HepG2 (cell line): ENCODE results near the gene CAST. TPM values are rescaled to one million over a fixed set of nuclear protein-coding genes. Genes with fewer than 3 reads are reported as not detected.

Experiments used
- ATAC-seq: fragments of 200-7000 bp; cut with Tn5 transposase; 3 replicates; pipeline ENCODE4 v1.9.1; 2020; ENCODE audit warnings: mild to moderate bottlenecking, moderate library complexity
- BruUV-seq: library from RNA; stranded (reverse); fragments of 400-500 nt; replicated peaks from 2 replicates; lab custom pipeline; 2021; lab: Mats Ljungman, UMichigan
- CTCF ChIA-PET: fragments of 300-600 bp; formaldehyde crosslinking; extraction: SDS; loops from one replicate; lab custom pipeline; 2021; ENCODE audit warnings: low total read pairs, inconsistent platforms, low intra/inter-chr PET ratio; lab: Yijun Ruan, JAX
- POLR2A ChIA-PET: fragments of 350-600 bp; sonication (Branson Sonifier 250); formaldehyde crosslinking; loops from one replicate; lab custom pipeline; 2020; ENCODE audit warnings: antibody characterized with exemption, inconsistent platforms; lab: Yijun Ruan, JAX
- DNase-seq: peaks from one replicate; pipeline ENCODE4 v3.0.0-alpha.2; 2015; ENCODE audit warnings: low spot score
- FAIRE-seq: peaks from 3 replicates; lab custom pipeline; 2011; peaks lifted over from hg19 to GRCh38; lab: Jason Lieb, UNC
- H2AFZ ChIP-seq: one replicate; pipeline ENCODE4 v1.6.1; 2011; ENCODE audit warnings: low read length, inconsistent platforms
- H3K27ac ChIP-seq: fragments of 300-600 bp; 3 replicates; pipeline ENCODE4 v1.8.0; 2011; ENCODE audit warnings: mixed run types, mild to moderate bottlenecking, mixed read lengths, low read length, inconsistent platforms; ENCODE audit not compliant: insufficient read depth; ENCODE audit errors: extremely low read length
- H3K27me3 ChIP-seq, 2 experiments: fragments of 200-600 bp in 1 of 2; 2 replicates in 1 of 2; 3 replicates in 1 of 2; pipeline versions ENCODE4 v1.6.0 to v1.8.0; 2011; ENCODE audit warnings: low read length in 2 of 2, mild to moderate bottlenecking in 2 of 2, moderate library complexity in 2 of 2, inconsistent platforms in 1 of 2; ENCODE audit not compliant: insufficient read depth in 2 of 2, control insufficient read depth in 1 of 2
- H3K36me3 ChIP-seq, 2 experiments: fragments of 200-600 bp in 1 of 2; replicated peaks in 1 of 2; 2 replicates in 1 of 2; 3 replicates in 1 of 2; pipeline versions ENCODE4 v1.5.1 to v1.8.0; 2011; ENCODE audit warnings: low read length in 2 of 2, inconsistent platforms in 1 of 2; ENCODE audit not compliant: insufficient read depth in 2 of 2, control insufficient read depth in 1 of 2
- H3K4me1 ChIP-seq: 2 replicates; pipeline ENCODE4 v1.5.1; 2012; ENCODE audit warnings: low read length, inconsistent platforms; ENCODE audit not compliant: insufficient read depth
- H3K4me2 ChIP-seq: 2 replicates; pipeline ENCODE4 v1.6.0; 2011; ENCODE audit warnings: low read depth, low read length, inconsistent platforms
- H3K4me3 ChIP-seq, 3 experiments: fragments of 200-600 bp in 1 of 3; sonication (generic), shearing (Covaris generic) in 1 of 3; replicated peaks in 1 of 3; 2 replicates each; pipeline ENCODE4 v1.5.1; 2011 to 2016; ENCODE audit warnings: low read length in 3 of 3, inconsistent platforms in 2 of 3, low read depth in 2 of 3, mild to moderate bottlenecking in 2 of 3, control low read depth in 1 of 3, mixed read lengths in 1 of 3; ENCODE audit not compliant: insufficient read depth in 1 of 3
- H3K79me2 ChIP-seq: one replicate; pipeline ENCODE4 v1.6.1; 2011; ENCODE audit warnings: low read length, inconsistent platforms; ENCODE audit not compliant: insufficient read depth
- H3K9ac ChIP-seq: 2 replicates; pipeline ENCODE4 v1.6.0; 2011; ENCODE audit warnings: mild to moderate bottlenecking, low read depth, low read length, inconsistent platforms; ENCODE audit not compliant: insufficient read depth
- H3K9me3 ChIP-seq: 2 replicates; pipeline ENCODE4 v1.5.1; 2012; ENCODE audit warnings: mild to moderate bottlenecking, low read length
- H4K20me1 ChIP-seq: 2 replicates; pipeline ENCODE4 v1.6.0; 2011; ENCODE audit warnings: inconsistent platforms, mild to moderate bottlenecking, low read length, moderate library complexity; ENCODE audit not compliant: insufficient read depth
- HES4 ChIP-seq: sonication (generic); formaldehyde crosslinking; IDR thresholded peaks from 2 replicates; pipeline ENCODE4 v1.9.0; 2021; ENCODE audit warnings: mild to moderate bottlenecking, missing genetic modification reagents, borderline replicate concordance
- HMGXB4 ChIP-seq, 2 experiments: sonication (generic) in 1 of 2; formaldehyde crosslinking in 1 of 2; IDR thresholded peaks; 2 replicates each; pipeline versions ENCODE4 v1.4.0 to v1.6.1; 2018 to 2020; ENCODE audit warnings: missing genetic modification reagents in 2 of 2, borderline replicate concordance in 1 of 2, low read depth in 1 of 2, mild to moderate bottlenecking in 1 of 2, missing biosample characterization in 1 of 2
- KLF9 ChIP-seq: IDR thresholded peaks from 2 replicates; pipeline ENCODE4 v1.6.1; 2016; ENCODE audit warnings: low read depth
- PPARG ChIP-seq: conservative IDR thresholded peaks from 2 replicates; pipeline ENCODE4 v1.6.1; 2016; ENCODE audit warnings: missing biosample characterization, missing genetic modification reagents
- RFXAP ChIP-seq: sonication (generic); formaldehyde crosslinking; IDR thresholded peaks from 2 replicates; pipeline ENCODE4 v1.4.0; 2020; ENCODE audit warnings: missing genetic modification reagents, borderline replicate concordance
- SALL1 ChIP-seq: sonication (generic); formaldehyde crosslinking; IDR thresholded peaks from 2 replicates; pipeline ENCODE4 v1.8.0; 2022; ENCODE audit warnings: mild to moderate bottlenecking, missing genetic modification reagents
- SUZ12 ChIP-seq: fragments of 150-350 bp; IDR thresholded peaks from 2 replicates; pipeline ENCODE4 v1.6.1; 2014; ENCODE audit warnings: low read depth, low read length
- ZBTB20 ChIP-seq: sonication (generic); formaldehyde crosslinking; IDR thresholded peaks from 2 replicates; pipeline ENCODE4 v1.8.1; 2023; ENCODE audit warnings: missing genetic modification reagents, low read depth, mild to moderate bottlenecking, borderline replicate concordance
- ZBTB44 ChIP-seq: sonication (generic); formaldehyde crosslinking; IDR thresholded peaks from 2 replicates; pipeline ENCODE4 v1.4.0; 2020; ENCODE audit warnings: missing genetic modification reagents
- ZBTB8A ChIP-seq: sonication (generic); formaldehyde crosslinking; IDR thresholded peaks from 2 replicates; pipeline ENCODE4 v1.4.0; 2020; ENCODE audit warnings: mild to moderate bottlenecking, low read depth, missing genetic modification reagents, borderline replicate concordance
- ZNF331 ChIP-seq: sonication (generic); formaldehyde crosslinking; IDR thresholded peaks from 2 replicates; pipeline ENCODE4 v1.4.0; 2020; ENCODE audit warnings: missing genetic modification reagents
- ZNF790 ChIP-seq: sonication (generic); formaldehyde crosslinking; IDR thresholded peaks from 2 replicates; pipeline ENCODE4 v1.8.0; 2022; ENCODE audit warnings: missing genetic modification reagents, mild to moderate bottlenecking, borderline replicate concordance
- WGBS: methylation state at CpG from one replicate; pipeline ENCODE4 v1.1.6; 2017; ENCODE audit warnings: low lambda C conversion rate; 5-methylcytosine and 5-hydroxymethylcytosine counted together
- in situ Hi-C: cut with HindIII; loops from 2 replicates; pipeline ENCODE4 v1.10.0; 2017; ENCODE audit warnings: low pct_unique_long_range_greater_than_20kb; ENCODE audit not compliant: extremely low pct_ligation_motif_present
- intact Hi-C: fragments of 100-400 bp; cut with micrococcal nuclease; formaldehyde crosslinking; loops from one replicate; pipeline ENCODE4 v1.10.0; 2022; ENCODE audit not compliant: unreplicated experiment
- polyA plus RNA-seq, 8 experiments: library from polyadenylated mRNA; depleted of rRNA in 3 of 8; stranded (reverse) in 7 of 8; unstranded in 1 of 8; fragments of >200 nt; fragmentation: Illumina TruSeq in 4 of 8; extraction: Trizol in 4 of 8; gene quantifications; 2 replicates each; pipeline versions ENCODE4 v1.2.1 to v1.2.3, GENCODE V29; 2011 to 2016; ENCODE audit warnings: low read depth in 4 of 8, missing spikeins in 1 of 8, mixed read lengths in 1 of 8; ENCODE audit not compliant: insufficient read depth in 1 of 8
- total RNA-seq, 5 experiments: library from RNA; depleted of rRNA; stranded (reverse); fragments of >200 nt; fragmentation: Illumina TruSeq; extraction: Trizol; gene quantifications; 2 replicates each; pipeline ENCODE4 v1.2.3, GENCODE V29; 2016; ENCODE audit warnings: low read depth in 1 of 5
- TF ChIP-seq, protein P1 (sequence below): IDR thresholded peaks from 2 replicates; pipeline ENCODE4 v1.6.1; 2016; ENCODE audit warnings: missing genetic modification reagents, missing compliant biosample characterization
- TF ChIP-seq, protein P2 (sequence below): sonication (generic); formaldehyde crosslinking; IDR thresholded peaks from 2 replicates; pipeline ENCODE4 v1.4.0; 2020; ENCODE audit warnings: mild to moderate bottlenecking, low read depth, missing genetic modification reagents
- TF ChIP-seq, protein P3 (sequence below): sonication (generic); formaldehyde crosslinking; IDR thresholded peaks from 2 replicates; pipeline ENCODE4 v1.5.1; 2020; ENCODE audit warnings: mild to moderate bottlenecking, missing genetic modification reagents, moderate library complexity

CAST gene
- total and polyA plus RNA-seq, 2 of the 13 experiments (the other 11 are each of a cell fraction or from before 2014, with no cell fraction given), result 42.1 to 67.6 TPM

DNA sequence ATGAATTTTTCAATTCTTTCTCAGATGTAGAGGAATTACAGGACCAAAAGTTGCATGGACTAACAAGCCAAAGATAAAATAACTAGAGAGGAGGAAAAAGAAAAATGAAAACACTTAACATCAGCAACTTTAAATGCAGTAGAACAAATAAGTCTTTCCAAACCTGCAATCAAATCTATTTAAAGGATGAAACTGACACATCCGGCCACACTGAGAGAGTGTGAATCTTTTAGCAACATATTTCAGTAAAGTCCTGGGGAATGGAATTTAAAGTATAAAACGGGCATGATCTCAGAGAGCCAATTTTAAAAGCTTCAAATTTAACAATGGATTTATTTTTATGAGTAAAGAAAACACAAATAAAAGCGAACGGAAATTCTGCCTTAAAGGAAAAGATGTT, 17.1 kb downstream of the CAST start:
- no peak overlapping the region for H3K9ac ChIP-seq
- FAIRE-seq (no peak), ATAC-seq (no peak), DNase-seq (no peak)
- H3K4me1 ChIP-seq, result no peaks in the 10 kb centered on the region
- H2AFZ ChIP-seq, result no peak overlapping the region
- H3K9me3 ChIP-seq, result no peaks in the 10 kb centered on the region
- no peaks in the 10 kb centered on the region for H3K27me3 ChIP-seq
- H3K27ac ChIP-seq, result no peak overlapping the region
- H3K4me2 ChIP-seq, result no peak overlapping the region
- in situ Hi-C loops (no loop called here), intact Hi-C loops (no loop called here)
- H3K36me3 ChIP-seq, result no peaks in the 10 kb centered on the region; a peak in 1 of 5 replicates
- ChIA-PET POLR2A (no interaction called here), CTCF (no interaction called here)
- BruUV-seq, result no TSS peak
- H4K20me1 ChIP-seq, result no peaks in the 10 kb centered on the region
- 91% methylated on average over 4 of the region's 4 CpGs for WGBS
- no peaks in the 10 kb centered on the region for H3K79me2 ChIP-seq
- no peak overlapping the region for H3K4me3 ChIP-seq
- no peak for TF ChIP-seq ZBTB44 (CRISPR knock-in tag)
- TF ChIP-seq, protein P1, sequence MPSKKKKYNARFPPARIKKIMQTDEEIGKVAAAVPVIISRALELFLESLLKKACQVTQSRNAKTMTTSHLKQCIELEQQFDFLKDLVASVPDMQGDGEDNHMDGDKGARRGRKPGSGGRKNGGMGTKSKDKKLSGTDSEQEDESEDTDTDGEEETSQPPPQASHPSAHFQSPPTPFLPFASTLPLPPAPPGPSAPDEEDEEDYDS (CRISPR knock-in tag), result no peak
- no peak for TF ChIP-seq ZNF331
- TF ChIP-seq SUZ12, result no peak
- TF ChIP-seq HMGXB4 (CRISPR knock-in tag; IDR thresholded peaks at IDR 0.05; ENCODE audit: borderline replicate concordance in 1 of 2, low read depth in 1 of 2), result no peak
- TF ChIP-seq, protein P2, sequence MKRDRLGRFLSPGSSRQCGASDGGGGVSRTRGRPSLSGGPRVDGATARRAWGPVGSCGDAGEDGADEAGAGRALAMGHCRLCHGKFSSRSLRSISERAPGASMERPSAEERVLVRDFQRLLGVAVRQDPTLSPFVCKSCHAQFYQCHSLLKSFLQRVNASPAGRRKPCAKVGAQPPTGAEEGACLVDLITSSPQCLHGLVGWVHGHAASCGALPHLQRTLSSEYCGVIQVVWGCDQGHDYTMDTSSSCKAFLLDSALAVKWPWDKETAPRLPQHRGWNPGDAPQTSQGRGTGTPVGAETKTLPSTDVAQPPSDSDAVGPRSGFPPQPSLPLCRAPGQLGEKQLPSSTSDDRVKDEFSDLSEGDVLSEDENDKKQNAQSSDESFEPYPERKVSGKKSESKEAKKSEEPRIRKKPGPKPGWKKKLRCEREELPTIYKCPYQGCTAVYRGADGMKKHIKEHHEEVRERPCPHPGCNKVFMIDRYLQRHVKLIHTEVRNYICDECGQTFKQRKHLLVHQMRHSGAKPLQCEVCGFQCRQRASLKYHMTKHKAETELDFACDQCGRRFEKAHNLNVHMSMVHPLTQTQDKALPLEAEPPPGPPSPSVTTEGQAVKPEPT, result no peak
- no peak for TF ChIP-seq RFXAP (CRISPR knock-in tag)
- no peak for TF ChIP-seq ZBTB20 (CRISPR knock-in tag)
- no peak for TF ChIP-seq KLF9 (CRISPR knock-in tag)
- TF ChIP-seq HES4 (CRISPR knock-in tag), result no peak
- TF ChIP-seq, protein P3, sequence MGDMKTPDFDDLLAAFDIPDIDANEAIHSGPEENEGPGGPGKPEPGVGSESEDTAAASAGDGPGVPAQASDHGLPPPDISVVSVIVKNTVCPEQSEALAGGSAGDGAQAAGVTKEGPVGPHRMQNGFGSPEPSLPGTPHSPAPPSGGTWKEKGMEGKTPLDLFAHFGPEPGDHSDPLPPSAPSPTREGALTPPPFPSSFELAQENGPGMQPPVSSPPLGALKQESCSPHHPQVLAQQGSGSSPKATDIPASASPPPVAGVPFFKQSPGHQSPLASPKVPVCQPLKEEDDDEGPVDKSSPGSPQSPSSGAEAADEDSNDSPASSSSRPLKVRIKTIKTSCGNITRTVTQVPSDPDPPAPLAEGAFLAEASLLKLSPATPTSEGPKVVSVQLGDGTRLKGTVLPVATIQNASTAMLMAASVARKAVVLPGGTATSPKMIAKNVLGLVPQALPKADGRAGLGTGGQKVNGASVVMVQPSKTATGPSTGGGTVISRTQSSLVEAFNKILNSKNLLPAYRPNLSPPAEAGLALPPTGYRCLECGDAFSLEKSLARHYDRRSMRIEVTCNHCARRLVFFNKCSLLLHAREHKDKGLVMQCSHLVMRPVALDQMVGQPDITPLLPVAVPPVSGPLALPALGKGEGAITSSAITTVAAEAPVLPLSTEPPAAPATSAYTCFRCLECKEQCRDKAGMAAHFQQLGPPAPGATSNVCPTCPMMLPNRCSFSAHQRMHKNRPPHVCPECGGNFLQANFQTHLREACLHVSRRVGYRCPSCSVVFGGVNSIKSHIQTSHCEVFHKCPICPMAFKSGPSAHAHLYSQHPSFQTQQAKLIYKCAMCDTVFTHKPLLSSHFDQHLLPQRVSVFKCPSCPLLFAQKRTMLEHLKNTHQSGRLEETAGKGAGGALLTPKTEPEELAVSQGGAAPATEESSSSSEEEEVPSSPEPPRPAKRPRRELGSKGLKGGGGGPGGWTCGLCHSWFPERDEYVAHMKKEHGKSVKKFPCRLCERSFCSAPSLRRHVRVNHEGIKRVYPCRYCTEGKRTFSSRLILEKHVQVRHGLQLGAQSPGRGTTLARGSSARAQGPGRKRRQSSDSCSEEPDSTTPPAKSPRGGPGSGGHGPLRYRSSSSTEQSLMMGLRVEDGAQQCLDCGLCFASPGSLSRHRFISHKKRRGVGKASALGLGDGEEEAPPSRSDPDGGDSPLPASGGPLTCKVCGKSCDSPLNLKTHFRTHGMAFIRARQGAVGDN (CRISPR knock-in tag), result no peak
- TF ChIP-seq ZNF790, result no peak
- TF ChIP-seq PPARG (CRISPR knock-in tag), result no peak
- TF ChIP-seq SALL1 (CRISPR knock-in tag), result no peak
- no peak for TF ChIP-seq ZBTB8A (CRISPR knock-in tag)
